Ishikawa (cell line): ENCODE measurements around the gene PRKN.

Experiments used
- CEBPB ChIP-seq: IDR thresholded peaks from 2 replicates; pipeline ENCODE4 v1.6.1; 2012
- CREB1 ChIP-seq: IDR thresholded peaks from 2 replicates; pipeline ENCODE4 v1.6.1; 2012; ENCODE audit warnings: low read depth
- EGR1 ChIP-seq: IDR thresholded peaks from 2 replicates; pipeline ENCODE4 v1.6.1; 2012
- EP300 ChIP-seq: IDR thresholded peaks from 2 replicates; pipeline ENCODE4 v1.6.1; 2012; ENCODE audit warnings: borderline replicate concordance
- FOXM1 ChIP-seq: IDR thresholded peaks from 2 replicates; pipeline ENCODE4 v1.6.1; 2012; ENCODE audit warnings: low read depth, borderline replicate concordance
- MAX ChIP-seq: IDR thresholded peaks from 2 replicates; pipeline ENCODE4 v1.6.1; 2012
- NFIC ChIP-seq: IDR thresholded peaks from 2 replicates; pipeline ENCODE4 v1.6.1; 2012
- RAD21 ChIP-seq: IDR thresholded peaks from 2 replicates; pipeline ENCODE4 v1.6.1; 2012; ENCODE audit warnings: low read depth
- REST ChIP-seq: IDR thresholded peaks from 2 replicates; pipeline ENCODE4 v1.6.1; 2012; ENCODE audit warnings: low read depth, mild to moderate bottlenecking
- TAF1 ChIP-seq: IDR thresholded peaks from 2 replicates; pipeline ENCODE4 v1.6.1; 2012; ENCODE audit warnings: low read depth, mild to moderate bottlenecking
- TCF12 ChIP-seq: IDR thresholded peaks from 2 replicates; pipeline ENCODE4 v1.6.1; 2012; ENCODE audit warnings: low read depth
- TEAD4 ChIP-seq: IDR thresholded peaks from 2 replicates; pipeline ENCODE4 v1.6.1; 2012
- USF1 ChIP-seq: IDR thresholded peaks from 2 replicates; pipeline ENCODE4 v1.6.1; 2012
- YY1 ChIP-seq: IDR thresholded peaks from 2 replicates; pipeline ENCODE4 v1.6.1; 2012; ENCODE audit warnings: low read depth
- ZBTB7A ChIP-seq: IDR thresholded peaks from 2 replicates; pipeline ENCODE4 v1.6.1; 2012; ENCODE audit warnings: low read depth

The PRKN gene

GRCh38 chr6:161407581-161407980 is 1320.0 kb downstream of the PRKN start:
- TF ChIP-seq CREB1 (no peak), ZBTB7A (no peak), CEBPB (no peak), FOXM1 (no peak), NFIC (no peak), MAX (no peak), TCF12 (no peak), USF1 (no peak), EP300 (no peak), RAD21 (no peak)

- TF ChIP-seq TCF12: no peak
- TF ChIP-seq CREB1: no peak
- no peak for TF ChIP-seq MAX
- no peak for TF ChIP-seq EP300
- TF ChIP-seq NFIC: no peak
- no peak for TF ChIP-seq TEAD4
- TF ChIP-seq YY1: no peak
- TF ChIP-seq EGR1: no peak
- TF ChIP-seq CEBPB: no peak
- TF ChIP-seq RAD21: no peak
- no peak for TF ChIP-seq TAF1
- no peak for TF ChIP-seq REST
- TF ChIP-seq FOXM1: no peak
- no peak for TF ChIP-seq USF1
- TF ChIP-seq ZBTB7A: no peak
These were observed 1320.5 kb downstream of the PRKN start for GRCh38 chr6:161407115-161407514.

- no peak for TF ChIP-seq EGR1
- no peak for TF ChIP-seq EP300
- no peak for TF ChIP-seq CREB1
- no peak for TF ChIP-seq REST
- no peak for TF ChIP-seq FOXM1
- TF ChIP-seq MAX: no peak
- TF ChIP-seq YY1: no peak
- no peak for TF ChIP-seq CEBPB
- no peak for TF ChIP-seq TCF12
- no peak for TF ChIP-seq NFIC
- no peak for TF ChIP-seq TEAD4
- no peak for TF ChIP-seq ZBTB7A
- no peak for TF ChIP-seq USF1
- no peak for TF ChIP-seq RAD21
These were observed 1320.9 kb downstream of the PRKN start for GRCh38 chr6:161406646-161407045.

GRCh38 chr6:161405418-161405817 is 1322.1 kb downstream of the PRKN start:
- no peak for TF ChIP-seq REST
- no peak for TF ChIP-seq CREB1
- no peak for TF ChIP-seq TAF1
- TF ChIP-seq CEBPB: no peak
- TF ChIP-seq USF1: no peak
- TF ChIP-seq EGR1: no peak
- TF ChIP-seq YY1: no peak
- TF ChIP-seq RAD21: no peak
- no peak for TF ChIP-seq ZBTB7A
- no peak for TF ChIP-seq FOXM1
- no peak for TF ChIP-seq MAX
- TF ChIP-seq TEAD4: no peak
- TF ChIP-seq TCF12: no peak
